ENCODE data around the gene C17orf67. TPM values are rescaled to one million over a fixed set of nuclear protein-coding genes. Genes with fewer than 3 reads are reported as not detected.

The C17orf67 gene
- total and polyA plus RNA-seq, 10 of the 15 experiments (the other 5 are each of a cell fraction or from before 2014, with no cell fraction given) = 0.24 to 3.3 (median 0.89) TPM

- intact Hi-C loops (cut with micrococcal nuclease; ENCODE audit: unreplicated experiment) = no loop called here
- Histone ChIP-seq H3K4me1 (ENCODE audit: control insufficient read depth, insufficient read depth, low read length) (no peaks in the 10 kb centered on the region), H3K9me3 (replicated peaks; ENCODE audit: control insufficient read depth, insufficient read depth, low read length) (no peaks in the 10 kb centered on the region), H3K79me2 (ENCODE audit: control insufficient read depth, insufficient read depth, low read length) (no peaks in the 10 kb centered on the region), H3K4me2 (ENCODE audit: control insufficient read depth, insufficient read depth) (no peak overlapping the region), H3K27me3 (replicated peaks in 1 of 2; ENCODE audit: control insufficient read depth in 2 of 2, insufficient read depth in 2 of 2, low read length in 1 of 2) (no peaks in the 10 kb centered on the region), H4K20me1 (ENCODE audit: control insufficient read depth, insufficient read depth) (no peaks in the 10 kb centered on the region), H2AFZ (ENCODE audit: control insufficient read depth, low read depth, low read length) (no peak overlapping the region), H3K9ac (ENCODE audit: control insufficient read depth, insufficient read depth, low read length) (no peak overlapping the region), H3K36me3 (ENCODE audit: control insufficient read depth in 2 of 2, insufficient read depth in 2 of 2, low read length in 1 of 2) (no peaks in the 10 kb centered on the region), H3K27ac (ENCODE audit: control insufficient read depth, insufficient read depth) (no peak overlapping the region), H3K4me3 (no peak overlapping the region)
- WGBS (ENCODE audit: insufficient coverage, insufficient replicate concordance, low lambda C conversion rate, missing lambda C conversion rate) = 87% methylated on average over 6 of the region's 6 CpGs
- FAIRE-seq (no peak), DNase-seq (ENCODE audit: low read depth, low spot score) (no peak), ATAC-seq (no peak)
- no TSS peak for BruUV-seq (replicated peaks)
- POLR2A ChIA-PET = no interaction called here
- CTCF ChIA-PET = interaction anchor here (0.9 to 13.1 kb wide), 4 partner anchors 11 to 127 kb away, joined by 3 to 184 read pairs (median 4); partner anchors contain the start of gene TRIM25
- TF ChIP-seq MEF2B (IDR thresholded peaks at IDR 0.05; ENCODE audit: partially characterized antibody, poor library complexity, severe bottlenecking) = no peak
- no peak for TF ChIP-seq SMAD5 (IDR thresholded peaks at IDR 0.05; ENCODE audit: low read depth)
- no peak for TF ChIP-seq MYB (IDR thresholded peaks at IDR 0.05; ENCODE audit: borderline replicate concordance, low read depth, low read length)
- no peak for TF ChIP-seq NR2C2 (IDR thresholded peaks at IDR 0.05; ENCODE audit: borderline replicate concordance, control insufficient read depth, insufficient read length, low read depth)
- TF ChIP-seq FOXM1 (IDR thresholded peaks at IDR 0.05; ENCODE audit: low read depth, low read length) = no peak
- TF ChIP-seq, protein P1, sequence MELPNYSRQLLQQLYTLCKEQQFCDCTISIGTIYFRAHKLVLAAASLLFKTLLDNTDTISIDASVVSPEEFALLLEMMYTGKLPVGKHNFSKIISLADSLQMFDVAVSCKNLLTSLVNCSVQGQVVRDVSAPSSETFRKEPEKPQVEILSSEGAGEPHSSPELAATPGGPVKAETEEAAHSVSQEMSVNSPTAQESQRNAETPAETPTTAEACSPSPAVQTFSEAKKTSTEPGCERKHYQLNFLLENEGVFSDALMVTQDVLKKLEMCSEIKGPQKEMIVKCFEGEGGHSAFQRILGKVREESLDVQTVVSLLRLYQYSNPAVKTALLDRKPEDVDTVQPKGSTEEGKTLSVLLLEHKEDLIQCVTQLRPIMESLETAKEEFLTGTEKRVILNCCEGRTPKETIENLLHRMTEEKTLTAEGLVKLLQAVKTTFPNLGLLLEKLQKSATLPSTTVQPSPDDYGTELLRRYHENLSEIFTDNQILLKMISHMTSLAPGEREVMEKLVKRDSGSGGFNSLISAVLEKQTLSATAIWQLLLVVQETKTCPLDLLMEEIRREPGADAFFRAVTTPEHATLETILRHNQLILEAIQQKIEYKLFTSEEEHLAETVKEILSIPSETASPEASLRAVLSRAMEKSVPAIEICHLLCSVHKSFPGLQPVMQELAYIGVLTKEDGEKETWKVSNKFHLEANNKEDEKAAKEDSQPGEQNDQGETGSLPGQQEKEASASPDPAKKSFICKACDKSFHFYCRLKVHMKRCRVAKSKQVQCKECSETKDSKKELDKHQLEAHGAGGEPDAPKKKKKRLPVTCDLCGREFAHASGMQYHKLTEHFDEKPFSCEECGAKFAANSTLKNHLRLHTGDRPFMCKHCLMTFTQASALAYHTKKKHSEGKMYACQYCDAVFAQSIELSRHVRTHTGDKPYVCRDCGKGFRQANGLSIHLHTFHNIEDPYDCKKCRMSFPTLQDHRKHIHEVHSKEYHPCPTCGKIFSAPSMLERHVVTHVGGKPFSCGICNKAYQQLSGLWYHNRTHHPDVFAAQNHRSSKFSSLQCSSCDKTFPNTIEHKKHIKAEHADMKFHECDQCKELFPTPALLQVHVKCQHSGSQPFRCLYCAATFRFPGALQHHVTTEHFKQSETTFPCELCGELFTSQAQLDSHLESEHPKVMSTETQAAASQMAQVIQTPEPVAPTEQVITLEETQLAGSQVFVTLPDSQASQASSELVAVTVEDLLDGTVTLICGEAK (IDR thresholded peaks at IDR 0.05; ENCODE audit: borderline replicate concordance) = no peak
- no peak for TF ChIP-seq MTA3 (IDR thresholded peaks at IDR 0.05; ENCODE audit: borderline replicate concordance, low read length)
- TF ChIP-seq CHD2 (IDR thresholded peaks at IDR 0.05; ENCODE audit: borderline replicate concordance, low read depth, low read length) = no peak
- TF ChIP-seq, protein P2, sequence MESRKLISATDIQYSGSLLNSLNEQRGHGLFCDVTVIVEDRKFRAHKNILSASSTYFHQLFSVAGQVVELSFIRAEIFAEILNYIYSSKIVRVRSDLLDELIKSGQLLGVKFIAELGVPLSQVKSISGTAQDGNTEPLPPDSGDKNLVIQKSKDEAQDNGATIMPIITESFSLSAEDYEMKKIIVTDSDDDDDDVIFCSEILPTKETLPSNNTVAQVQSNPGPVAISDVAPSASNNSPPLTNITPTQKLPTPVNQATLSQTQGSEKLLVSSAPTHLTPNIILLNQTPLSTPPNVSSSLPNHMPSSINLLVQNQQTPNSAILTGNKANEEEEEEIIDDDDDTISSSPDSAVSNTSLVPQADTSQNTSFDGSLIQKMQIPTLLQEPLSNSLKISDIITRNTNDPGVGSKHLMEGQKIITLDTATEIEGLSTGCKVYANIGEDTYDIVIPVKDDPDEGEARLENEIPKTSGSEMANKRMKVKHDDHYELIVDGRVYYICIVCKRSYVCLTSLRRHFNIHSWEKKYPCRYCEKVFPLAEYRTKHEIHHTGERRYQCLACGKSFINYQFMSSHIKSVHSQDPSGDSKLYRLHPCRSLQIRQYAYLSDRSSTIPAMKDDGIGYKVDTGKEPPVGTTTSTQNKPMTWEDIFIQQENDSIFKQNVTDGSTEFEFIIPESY (IDR thresholded peaks at IDR 0.05) = no peak
- no peak for TF ChIP-seq NFYB (IDR thresholded peaks at IDR 0.05; ENCODE audit: insufficient read depth, low read depth, low read length)
- TF ChIP-seq TCF3 (IDR thresholded peaks at IDR 0.05; ENCODE audit: borderline replicate concordance, insufficient read depth, low read depth, low read length) = no peak
- TF ChIP-seq, protein P3, sequence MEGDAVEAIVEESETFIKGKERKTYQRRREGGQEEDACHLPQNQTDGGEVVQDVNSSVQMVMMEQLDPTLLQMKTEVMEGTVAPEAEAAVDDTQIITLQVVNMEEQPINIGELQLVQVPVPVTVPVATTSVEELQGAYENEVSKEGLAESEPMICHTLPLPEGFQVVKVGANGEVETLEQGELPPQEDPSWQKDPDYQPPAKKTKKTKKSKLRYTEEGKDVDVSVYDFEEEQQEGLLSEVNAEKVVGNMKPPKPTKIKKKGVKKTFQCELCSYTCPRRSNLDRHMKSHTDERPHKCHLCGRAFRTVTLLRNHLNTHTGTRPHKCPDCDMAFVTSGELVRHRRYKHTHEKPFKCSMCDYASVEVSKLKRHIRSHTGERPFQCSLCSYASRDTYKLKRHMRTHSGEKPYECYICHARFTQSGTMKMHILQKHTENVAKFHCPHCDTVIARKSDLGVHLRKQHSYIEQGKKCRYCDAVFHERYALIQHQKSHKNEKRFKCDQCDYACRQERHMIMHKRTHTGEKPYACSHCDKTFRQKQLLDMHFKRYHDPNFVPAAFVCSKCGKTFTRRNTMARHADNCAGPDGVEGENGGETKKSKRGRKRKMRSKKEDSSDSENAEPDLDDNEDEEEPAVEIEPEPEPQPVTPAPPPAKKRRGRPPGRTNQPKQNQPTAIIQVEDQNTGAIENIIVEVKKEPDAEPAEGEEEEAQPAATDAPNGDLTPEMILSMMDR (IDR thresholded peaks at IDR 0.05 in 2 of 3, conservative IDR thresholded peaks at IDR 0.05 in 1 of 3; ENCODE audit: control insufficient read depth in 2 of 3, extremely low read depth in 1 of 3, insufficient read depth in 1 of 3, low read depth in 3 of 3, low read length in 3 of 3) = no peak
- TF ChIP-seq KDM1A (IDR thresholded peaks at IDR 0.05; ENCODE audit: borderline replicate concordance) = no peak
- TF ChIP-seq STAT3 (IDR thresholded peaks at IDR 0.05; ENCODE audit: low read depth, low read length) = no peak
- no peak for TF ChIP-seq IKZF2 (IDR thresholded peaks at IDR 0.05)
- no peak for TF ChIP-seq SREBF1 (IDR thresholded peaks at IDR 0.05; ENCODE audit: low read length)
- in situ Hi-C loops (cut with MboI) = loop anchor here (5.0 kb wide), 1 partner anchor 122 kb away; no protein-coding TSS in a partner anchor
- RAD21 ChIA-PET (ENCODE audit: unreplicated experiment) = no interaction called here
- SMC1A ChIA-PET (ENCODE audit: uncharacterized antibody, unreplicated experiment) = interaction anchor here (1.1 kb wide), 1 partner anchor 124 kb away, joined by 3 read pairs; no protein-coding TSS in a partner anchor
Observed at GRCh38 chr17:56815711-56816110, 18.0 kb downstream of the C17orf67 start.
